Measurements from ENCODE around the gene GNAO1.

The GNAO1 gene

GRCh38 chr16:56349711-56350161 lies 158.4 kb downstream of the GNAO1 start:
- no peak for DNase-seq (ENCODE audit: low read depth)

- no peak for DNase-seq (ENCODE audit: low read depth)
These were observed 159.5 kb downstream of the GNAO1 start for GRCh38 chr16:56350491-56351405.

- DNase-seq (ENCODE audit: low read depth), result no peak
These were observed 160.2 kb downstream of the GNAO1 start for GRCh38 chr16:56351481-56351880.

GRCh38 chr16:56352351-56353053 lies 161.2 kb downstream of the GNAO1 start:
- DNase-seq (ENCODE audit: low read depth), result no peak

- no peak for DNase-seq (ENCODE audit: low read depth)
These were observed 162.0 kb downstream of the GNAO1 start for GRCh38 chr16:56353054-56353921.

GRCh38 chr16:56354016-56354415 lies 162.7 kb downstream of the GNAO1 start:
- DNase-seq (ENCODE audit: low read depth), result no peak

- DNase-seq (ENCODE audit: low read depth), result no peak
These were observed 163.5 kb downstream of the GNAO1 start for GRCh38 chr16:56354746-56355145.

GRCh38 chr16:56355221-56355620 lies 163.9 kb downstream of the GNAO1 start:
- no peak for DNase-seq (ENCODE audit: low read depth)

GRCh38 chr16:56355786-56356275 lies 164.5 kb downstream of the GNAO1 start:
- DNase-seq (ENCODE audit: low read depth), result no peak

GRCh38 chr16:56356276-56357240 lies 165.3 kb downstream of the GNAO1 start:
- peak; percentile 90 for DNase-seq (ENCODE audit: low read depth)

- DNase-seq (ENCODE audit: low read depth), result peak; percentile 77
These were observed 166.0 kb downstream of the GNAO1 start for GRCh38 chr16:56357241-56357764.

- peak; percentile 63 for DNase-seq (ENCODE audit: low read depth)
These were observed 166.6 kb downstream of the GNAO1 start for GRCh38 chr16:56357765-56358322.

- DNase-seq (ENCODE audit: low read depth), result no peak
These were observed 169.1 kb downstream of the GNAO1 start for GRCh38 chr16:56360117-56361008.

- no peak for DNase-seq (ENCODE audit: low read depth)
These were observed 170.9 kb downstream of the GNAO1 start for GRCh38 chr16:56362057-56362655.

- DNase-seq (ENCODE audit: low read depth), result no peak
These were observed 171.4 kb downstream of the GNAO1 start for GRCh38 chr16:56362706-56363105.

- no peak for DNase-seq (ENCODE audit: low read depth)
These were observed 172.0 kb downstream of the GNAO1 start for GRCh38 chr16:56363181-56363716.

GRCh38 chr16:56363781-56364565 lies 172.7 kb downstream of the GNAO1 start:
- DNase-seq (ENCODE audit: low read depth), result no peak

GRCh38 chr16:56364865-56365264 lies 173.6 kb downstream of the GNAO1 start:
- DNase-seq (ENCODE audit: low read depth), result no peak

All from iris pigment epithelial cell (primary cell).